ENCODE data around the gene RETREG3.
A peak's percentile ranks its signal among the peaks of the same experiment; 100 is the strongest.

Gene RETREG3

DNA sequence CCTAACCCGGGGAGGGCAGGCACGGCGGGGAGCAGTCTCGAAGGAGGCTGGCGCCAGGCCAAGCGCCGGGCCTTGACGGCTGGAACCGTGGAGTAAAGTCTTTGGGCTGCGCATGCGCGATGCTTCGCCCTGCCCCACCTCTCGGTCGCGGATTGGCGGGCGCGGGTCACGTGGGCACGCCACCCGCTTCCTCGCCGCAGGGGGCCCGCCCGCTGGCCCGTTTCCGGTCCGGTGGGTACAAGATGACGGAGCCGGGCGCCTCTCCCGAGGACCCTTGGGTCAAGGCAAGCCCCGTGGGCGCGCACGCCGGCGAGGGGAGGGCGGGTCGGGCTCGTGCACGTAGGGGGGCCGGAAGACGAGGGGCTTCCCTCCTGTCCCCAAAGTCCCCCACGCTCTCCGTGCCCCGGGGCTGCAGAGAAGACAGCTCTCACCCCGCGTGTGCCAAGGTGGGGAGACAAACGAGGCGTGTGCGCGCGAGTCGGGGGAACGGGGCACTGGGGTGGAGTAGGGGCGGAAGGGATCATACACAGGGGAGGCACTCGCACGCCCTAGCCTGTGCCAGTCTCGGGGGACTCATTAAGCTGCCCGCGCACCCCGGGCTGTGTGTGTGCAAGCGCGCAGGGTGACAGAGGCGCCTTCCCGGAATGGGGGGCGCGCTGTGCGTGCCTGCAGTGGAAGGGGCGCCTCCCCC is 42.1 kb downstream of the RETREG3 start, which contains the start of gene MLX:
Gene MLX (plus strand): TSS at position 218 of the 691 bp plus-strand sequence. CDS start 25 bp downstream, at position 243.
- Histone ChIP-seq H3K27ac (ENCODE audit: low read length) (peak within 1 kb of the TSS; percentile 89), H3K4me1 (ENCODE audit: insufficient read depth, low read length) (peaks cover 71% of the 10 kb centered on the region), H3K4me3 (ENCODE audit: low read depth in 1 of 2, low read length in 2 of 2) (peak within 1 kb of the TSS; percentile 63 to 74), H3K79me2 (ENCODE audit: insufficient read depth, low read length) (peaks cover 75% of the 10 kb centered on the region), H3K9me3 (ENCODE audit: insufficient read depth, low read length, severe bottlenecking) (no peaks in the 10 kb centered on the region), H2AFZ (ENCODE audit: low read depth, low read length) (peak within 1 kb of the TSS; percentile 84), H3K9ac (ENCODE audit: low read depth, low read length) (peak within 1 kb of the TSS; percentile 82), H3K4me2 (ENCODE audit: insufficient read depth, low read length) (peak within 1 kb of the TSS; percentile 95), H4K20me1 (ENCODE audit: insufficient read depth, low read length) (peaks cover 22% of the 10 kb centered on the region; the same call in 1 of the 2 replicates), H3K27me3 (ENCODE audit: insufficient read depth, low read length, poor library complexity) (no peaks in the 10 kb centered on the region), H3K36me3 (ENCODE audit: insufficient read depth, low read length) (peaks cover 88% of the 10 kb centered on the region)
- TF ChIP-seq EZH2 (IDR thresholded peaks at IDR 0.05; ENCODE audit: borderline replicate concordance, low read depth, low read length, severe bottlenecking) = no peak
- TF ChIP-seq, protein P1, sequence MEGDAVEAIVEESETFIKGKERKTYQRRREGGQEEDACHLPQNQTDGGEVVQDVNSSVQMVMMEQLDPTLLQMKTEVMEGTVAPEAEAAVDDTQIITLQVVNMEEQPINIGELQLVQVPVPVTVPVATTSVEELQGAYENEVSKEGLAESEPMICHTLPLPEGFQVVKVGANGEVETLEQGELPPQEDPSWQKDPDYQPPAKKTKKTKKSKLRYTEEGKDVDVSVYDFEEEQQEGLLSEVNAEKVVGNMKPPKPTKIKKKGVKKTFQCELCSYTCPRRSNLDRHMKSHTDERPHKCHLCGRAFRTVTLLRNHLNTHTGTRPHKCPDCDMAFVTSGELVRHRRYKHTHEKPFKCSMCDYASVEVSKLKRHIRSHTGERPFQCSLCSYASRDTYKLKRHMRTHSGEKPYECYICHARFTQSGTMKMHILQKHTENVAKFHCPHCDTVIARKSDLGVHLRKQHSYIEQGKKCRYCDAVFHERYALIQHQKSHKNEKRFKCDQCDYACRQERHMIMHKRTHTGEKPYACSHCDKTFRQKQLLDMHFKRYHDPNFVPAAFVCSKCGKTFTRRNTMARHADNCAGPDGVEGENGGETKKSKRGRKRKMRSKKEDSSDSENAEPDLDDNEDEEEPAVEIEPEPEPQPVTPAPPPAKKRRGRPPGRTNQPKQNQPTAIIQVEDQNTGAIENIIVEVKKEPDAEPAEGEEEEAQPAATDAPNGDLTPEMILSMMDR (IDR thresholded peaks at IDR 0.05; ENCODE audit: borderline replicate concordance, extremely low read depth, low read length, poor library complexity, severe bottlenecking) = no peak
- DNase-seq (peak; percentile 94), ATAC-seq (ENCODE audit: insufficient read depth, low read depth) (peak; percentile 73)

DNA sequence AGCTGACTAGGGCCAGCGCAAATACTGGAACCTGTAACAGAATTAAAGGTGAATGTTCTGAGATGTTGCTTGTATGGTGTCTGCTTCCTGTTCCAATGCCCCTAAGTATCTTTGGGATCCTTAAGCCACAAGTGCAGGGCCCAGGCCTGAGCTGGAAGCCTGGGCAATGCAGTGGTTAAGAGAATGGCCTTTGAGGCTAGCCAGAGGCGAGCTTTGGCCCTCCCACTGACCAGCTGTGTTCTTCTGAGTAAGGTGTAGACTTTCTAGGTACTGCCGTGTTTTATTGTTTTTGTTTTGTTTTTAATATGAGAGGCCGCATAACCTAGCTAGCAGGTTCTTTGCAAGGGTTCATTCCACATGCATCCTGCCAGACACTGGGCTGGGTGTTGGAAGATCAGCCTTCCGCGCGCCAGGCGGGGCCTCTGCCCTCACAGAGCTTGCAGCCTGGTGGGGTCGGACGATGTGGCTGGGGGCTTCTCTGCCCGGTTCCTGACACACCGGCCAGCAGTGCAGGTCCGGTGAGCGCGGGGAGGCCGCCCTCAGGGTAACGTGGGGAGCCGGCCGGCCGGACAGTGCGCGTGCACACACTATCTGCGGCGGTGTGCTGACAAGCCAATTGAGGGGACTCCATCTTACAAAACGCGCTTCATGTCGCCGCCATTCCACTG is 42.8 kb downstream of the RETREG3 start:
- no peaks in the 10 kb centered on the region for H3K27me3 ChIP-seq (ENCODE audit: insufficient read depth, low read length, poor library complexity)
- H3K4me1 ChIP-seq (ENCODE audit: insufficient read depth, low read length) = peaks cover 75% of the 10 kb centered on the region
- H3K4me3 ChIP-seq (ENCODE audit: low read depth in 1 of 2, low read length in 2 of 2) = peak overlapping the region; percentile 63 to 74; a peak in 3 of 4 replicates
- peak overlapping the region; percentile 95 for H3K4me2 ChIP-seq (ENCODE audit: insufficient read depth, low read length)
- peak overlapping the region; percentile 82 for H3K9ac ChIP-seq (ENCODE audit: low read depth, low read length)
- H3K79me2 ChIP-seq (ENCODE audit: insufficient read depth, low read length) = peaks cover 75% of the 10 kb centered on the region
- DNase-seq (no peak), ATAC-seq (ENCODE audit: insufficient read depth, low read depth) (peak; percentile 1; the same call in 1 of the 3 replicates)
- peak overlapping the region; percentile 84 for H2AFZ ChIP-seq (ENCODE audit: low read depth, low read length)
- no peak for TF ChIP-seq EZH2 (IDR thresholded peaks at IDR 0.05; ENCODE audit: borderline replicate concordance, low read depth, low read length, severe bottlenecking)
- TF ChIP-seq, protein P1 (IDR thresholded peaks at IDR 0.05; ENCODE audit: borderline replicate concordance, extremely low read depth, low read length, poor library complexity, severe bottlenecking) = no peak
- peaks cover 19% of the 10 kb centered on the region; the same call in 1 of the 2 replicates for H4K20me1 ChIP-seq (ENCODE audit: insufficient read depth, low read length)
- H3K27ac ChIP-seq (ENCODE audit: low read length) = peak overlapping the region; percentile 89
- H3K36me3 ChIP-seq (ENCODE audit: insufficient read depth, low read length) = peaks cover 82% of the 10 kb centered on the region
- H3K9me3 ChIP-seq (ENCODE audit: insufficient read depth, low read length, severe bottlenecking) = no peaks in the 10 kb centered on the region

DNA sequence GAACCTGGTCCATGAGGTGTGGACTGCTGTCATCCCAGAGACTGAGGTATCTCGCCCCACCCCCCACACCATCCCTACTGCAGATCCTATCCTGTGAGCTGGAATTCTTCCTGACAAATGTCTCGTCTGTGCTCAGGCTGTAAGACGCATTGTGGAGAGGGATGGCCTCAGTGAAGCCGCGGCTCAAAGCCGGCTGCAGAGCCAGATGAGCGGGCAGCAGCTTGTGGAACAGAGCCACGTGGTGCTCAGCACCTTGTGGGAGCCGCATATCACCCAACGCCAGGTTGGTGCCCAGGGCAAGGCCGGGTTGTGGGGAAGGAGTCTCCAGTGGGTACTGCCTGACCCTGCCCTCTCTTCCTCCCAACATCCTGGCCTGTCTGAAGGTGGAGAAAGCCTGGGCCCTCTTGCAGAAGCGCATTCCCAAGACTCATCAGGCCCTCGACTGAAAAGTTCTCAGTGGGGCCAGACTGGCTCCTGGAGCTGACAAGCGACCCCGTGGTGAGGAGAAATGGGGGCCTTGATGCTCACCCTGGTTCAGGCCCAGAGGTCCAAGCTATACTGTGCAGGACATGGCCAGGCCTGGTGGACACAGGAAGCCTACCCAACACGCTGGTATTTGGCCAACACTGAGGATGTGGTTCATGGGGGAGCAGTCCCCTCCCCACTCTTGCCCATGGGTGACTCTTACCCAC is 43.5 kb downstream of the RETREG3 start:
- Histone ChIP-seq H3K27ac (ENCODE audit: low read length) (peak overlapping the region; percentile 89), H3K36me3 (ENCODE audit: insufficient read depth, low read length) (peaks cover 76% of the 10 kb centered on the region), H3K4me1 (ENCODE audit: insufficient read depth, low read length) (peaks cover 78% of the 10 kb centered on the region)

More for the DNA sequence above, 43.5 kb downstream of the RETREG3 start:
- no peak for DNase-seq
- Histone ChIP-seq H3K27me3 (ENCODE audit: insufficient read depth, low read length, poor library complexity) (no peaks in the 10 kb centered on the region), H3K9me3 (ENCODE audit: insufficient read depth, low read length, severe bottlenecking) (no peaks in the 10 kb centered on the region), H4K20me1 (ENCODE audit: insufficient read depth, low read length) (peaks cover 19% of the 10 kb centered on the region; the same call in 1 of the 2 replicates), H3K4me2 (ENCODE audit: insufficient read depth, low read length) (peak overlapping the region; percentile 95), H3K9ac (ENCODE audit: low read depth, low read length) (peak overlapping the region; percentile 82), H3K79me2 (ENCODE audit: insufficient read depth, low read length) (peaks cover 71% of the 10 kb centered on the region), H3K4me3 (ENCODE audit: low read depth in 1 of 2, low read length in 2 of 2) (peak overlapping the region in 1 of 2 experiments; percentile 74; a peak in 1 of 4 replicates), H2AFZ (ENCODE audit: low read depth, low read length) (no peak overlapping the region)
- TF ChIP-seq, protein P1 (IDR thresholded peaks at IDR 0.05; ENCODE audit: borderline replicate concordance, extremely low read depth, low read length, poor library complexity, severe bottlenecking) = no peak
- no peak for TF ChIP-seq EZH2 (IDR thresholded peaks at IDR 0.05; ENCODE audit: borderline replicate concordance, low read depth, low read length, severe bottlenecking)
- ATAC-seq (ENCODE audit: insufficient read depth, low read depth) = no peak
